ENCODE data around the gene SNTG2. TPM values are rescaled to one million over a fixed set of nuclear protein-coding genes. Genes with fewer than 3 reads are reported as not detected.

The SNTG2 gene
- polyA plus RNA-seq, 3 donors, result not detected

DNA sequence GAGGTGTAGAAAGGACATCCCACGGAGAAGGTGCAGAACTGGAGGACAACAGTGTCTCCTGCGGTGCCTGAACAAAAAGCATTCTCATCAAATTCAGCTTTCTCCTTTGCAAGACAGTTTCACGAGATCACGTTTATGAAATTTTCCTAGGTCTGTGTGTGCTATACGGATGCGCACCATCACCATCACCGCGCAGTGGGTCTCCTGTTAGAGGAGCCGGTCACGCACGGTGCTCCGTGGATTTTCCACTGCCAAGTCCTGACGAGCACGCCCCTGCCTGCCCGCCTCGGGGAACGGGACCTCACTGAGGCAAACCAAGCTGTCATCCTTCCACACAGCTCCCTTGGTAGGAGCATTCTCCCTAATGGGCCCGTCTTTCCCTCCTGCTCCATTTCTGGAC lies 322.2 kb downstream of the SNTG2 start:
- 94% methylated on average over 15 of the region's 18 CpGs for WGBS (ENCODE audit: insufficient coverage)
- Histone ChIP-seq H3K9me3 (replicated peaks in 1 of 2; ENCODE audit: control insufficient read depth in 1 of 2, insufficient read depth in 1 of 2, low read length in 2 of 2) (peaks cover 0 to 14% of the 10 kb centered on the region in 2 donors), H3K36me3 (replicated peaks in 1 of 2; ENCODE audit: control insufficient read depth in 1 of 2, insufficient read depth in 2 of 2, low read length in 2 of 2) (no peaks in the 10 kb centered on the region), H3K4me1 (ENCODE audit: control insufficient read depth in 1 of 2, insufficient read depth in 2 of 2, low read length in 2 of 2) (no peaks in the 10 kb centered on the region), H3K27ac (ENCODE audit: low read depth in 1 of 2, low read length in 2 of 2) (no peak overlapping the region), H3K27me3 (ENCODE audit: control insufficient read depth in 2 of 2, insufficient read depth in 2 of 2, low read length in 2 of 2) (no peaks in the 10 kb centered on the region), H2AFZ (ENCODE audit: insufficient read depth, low read depth, low read length, poor library complexity, severe bottlenecking) (no peak overlapping the region), H3K4me2 (replicated peaks; ENCODE audit: extremely low read depth, low read length, poor library complexity, severe bottlenecking) (no peak overlapping the region), H3K4me3 (replicated peaks in 1 of 3; ENCODE audit: low read depth in 2 of 3, low read length in 3 of 3) (no peak overlapping the region), H3K79me2 (ENCODE audit: insufficient read depth, low read length) (no peaks in the 10 kb centered on the region), H3K9ac (ENCODE audit: insufficient read depth, low read length, poor library complexity, severe bottlenecking) (no peak overlapping the region), H4K20me1 (ENCODE audit: insufficient read depth, low read length) (no peaks in the 10 kb centered on the region)
- Mint-ChIP-seq H3K27me3 (ENCODE audit: low read depth in 3 of 3) (peaks cover 0 to 1% (median 0%) of the 10 kb centered on the region in 3 donors), H3K36me3 (no peaks in the 10 kb centered on the region), H3K4me3 (no peak overlapping the region), H3K27ac (no peak overlapping the region), H3K4me1 (no peaks in the 10 kb centered on the region), H3K9me3 (peaks cover 1 to 13% (median 6%) of the 10 kb centered on the region in 7 donors)
- TF ChIP-seq, protein P1, sequence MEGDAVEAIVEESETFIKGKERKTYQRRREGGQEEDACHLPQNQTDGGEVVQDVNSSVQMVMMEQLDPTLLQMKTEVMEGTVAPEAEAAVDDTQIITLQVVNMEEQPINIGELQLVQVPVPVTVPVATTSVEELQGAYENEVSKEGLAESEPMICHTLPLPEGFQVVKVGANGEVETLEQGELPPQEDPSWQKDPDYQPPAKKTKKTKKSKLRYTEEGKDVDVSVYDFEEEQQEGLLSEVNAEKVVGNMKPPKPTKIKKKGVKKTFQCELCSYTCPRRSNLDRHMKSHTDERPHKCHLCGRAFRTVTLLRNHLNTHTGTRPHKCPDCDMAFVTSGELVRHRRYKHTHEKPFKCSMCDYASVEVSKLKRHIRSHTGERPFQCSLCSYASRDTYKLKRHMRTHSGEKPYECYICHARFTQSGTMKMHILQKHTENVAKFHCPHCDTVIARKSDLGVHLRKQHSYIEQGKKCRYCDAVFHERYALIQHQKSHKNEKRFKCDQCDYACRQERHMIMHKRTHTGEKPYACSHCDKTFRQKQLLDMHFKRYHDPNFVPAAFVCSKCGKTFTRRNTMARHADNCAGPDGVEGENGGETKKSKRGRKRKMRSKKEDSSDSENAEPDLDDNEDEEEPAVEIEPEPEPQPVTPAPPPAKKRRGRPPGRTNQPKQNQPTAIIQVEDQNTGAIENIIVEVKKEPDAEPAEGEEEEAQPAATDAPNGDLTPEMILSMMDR (IDR thresholded peaks at IDR 0.05), result no peak
- DNase-seq, result no peak
- intact Hi-C loops (cut with micrococcal nuclease), result no loop called here

DNA sequence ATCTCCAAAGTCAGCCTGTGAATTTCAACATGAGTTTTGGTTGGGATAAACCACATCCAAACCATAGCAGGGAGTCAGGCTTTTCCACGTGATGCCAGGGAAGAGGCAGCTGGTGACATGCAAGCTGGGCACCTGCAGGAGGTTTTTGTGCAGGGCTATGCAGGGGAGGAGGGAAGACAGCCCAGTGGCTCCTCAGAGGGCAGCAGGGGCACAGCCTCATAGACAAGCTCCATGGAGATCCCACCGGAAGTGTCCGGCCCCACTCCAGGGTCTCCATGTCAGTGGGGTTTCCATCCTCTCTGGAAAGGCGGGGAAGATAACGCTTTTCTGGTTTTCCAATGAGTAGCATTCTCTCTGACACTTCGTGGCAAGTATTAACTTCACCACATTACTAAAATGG lies 327.0 kb downstream of the SNTG2 start:
- H3K4me1 Mint-ChIP-seq, result no peaks in the 10 kb centered on the region
- Histone ChIP-seq H3K4me1 (ENCODE audit: control insufficient read depth in 1 of 2, insufficient read depth in 2 of 2, low read length in 2 of 2) (no peaks in the 10 kb centered on the region), H3K36me3 (replicated peaks in 1 of 2; ENCODE audit: control insufficient read depth in 1 of 2, insufficient read depth in 2 of 2, low read length in 2 of 2) (no peaks in the 10 kb centered on the region), H2AFZ (ENCODE audit: insufficient read depth, low read depth, low read length, poor library complexity, severe bottlenecking) (no peak overlapping the region), H3K4me3 (replicated peaks in 1 of 3; ENCODE audit: low read depth in 2 of 3, low read length in 3 of 3) (no peak overlapping the region), H3K27ac (ENCODE audit: low read depth in 1 of 2, low read length in 2 of 2) (no peak overlapping the region), H3K9me3 (replicated peaks in 1 of 2; ENCODE audit: control insufficient read depth in 1 of 2, insufficient read depth in 1 of 2, low read length in 2 of 2) (peaks cover 0 to 8% of the 10 kb centered on the region in 2 donors), H3K79me2 (ENCODE audit: insufficient read depth, low read length) (no peaks in the 10 kb centered on the region), H3K27me3 (ENCODE audit: control insufficient read depth in 2 of 2, insufficient read depth in 2 of 2, low read length in 2 of 2) (no peaks in the 10 kb centered on the region), H3K4me2 (replicated peaks; ENCODE audit: extremely low read depth, low read length, poor library complexity, severe bottlenecking) (no peak overlapping the region), H4K20me1 (ENCODE audit: insufficient read depth, low read length) (no peaks in the 10 kb centered on the region), H3K9ac (ENCODE audit: insufficient read depth, low read length, poor library complexity, severe bottlenecking) (no peak overlapping the region)
- H3K4me3 Mint-ChIP-seq, result no peak overlapping the region
- peaks cover 1 to 16% (median 8%) of the 10 kb centered on the region in 7 donors for H3K9me3 Mint-ChIP-seq
- intact Hi-C loops (cut with micrococcal nuclease), result no loop called here
- H3K27ac Mint-ChIP-seq, result no peak overlapping the region
- TF ChIP-seq, protein P1 (IDR thresholded peaks at IDR 0.05), result no peak
- H3K36me3 Mint-ChIP-seq, result no peaks in the 10 kb centered on the region
- DNase-seq, result no peak
- WGBS (ENCODE audit: insufficient coverage), result no CpG with 5 or more reads among the region's 6 CpGs
- peaks cover 0 to 3% (median 1%) of the 10 kb centered on the region in 3 donors for H3K27me3 Mint-ChIP-seq (ENCODE audit: low read depth in 3 of 3)

Data from CD14-positive monocyte (primary cell).